ENCODE data around the gene LRRC66. TPM values are rescaled to one million over a fixed set of nuclear protein-coding genes. Genes with fewer than 3 reads are reported as not detected.
A peak's percentile ranks its signal among the peaks of the same experiment; 100 is the strongest.

Gene LRRC66
- polyA plus RNA-seq, 1 donor from 2014 or later = 0.08 TPM

GRCh38 chr4:52036886-52037530 is 16.8 kb upstream of the LRRC66 start:
- Mint-ChIP-seq H3K4me3 (peak overlapping the region; percentile 86 to 95 (median 88)), H3K4me1 (peaks cover 18 to 33% (median 24%) of the 10 kb centered on the region in 3 donors), H3K27me3 (peaks cover 2% of the 10 kb centered on the region), H3K36me3 (no peaks in the 10 kb centered on the region), H3K9me3 (no peaks in the 10 kb centered on the region), H3K27ac (peak overlapping the region in 1 of 3 donors; percentile 21)

GRCh38 chr4:52035190-52035589 is 15.0 kb upstream of the LRRC66 start:
- peaks cover 20 to 33% (median 24%) of the 10 kb centered on the region in 3 donors for H3K4me1 Mint-ChIP-seq
- H3K4me3 Mint-ChIP-seq = peak overlapping the region in 1 of 4 donors; percentile 91
- peaks cover 4% of the 10 kb centered on the region for H3K36me3 Mint-ChIP-seq
- peaks cover 2% of the 10 kb centered on the region for H3K27me3 Mint-ChIP-seq
- H3K27ac Mint-ChIP-seq = no peak overlapping the region
- no peaks in the 10 kb centered on the region for H3K9me3 Mint-ChIP-seq

GRCh38 chr4:52032005-52032404 is 11.8 kb upstream of the LRRC66 start:
- H3K27me3 Mint-ChIP-seq = no peaks in the 10 kb centered on the region
- H3K27ac Mint-ChIP-seq = peak overlapping the region in 1 of 3 donors; percentile 24
- H3K9me3 Mint-ChIP-seq = no peaks in the 10 kb centered on the region
- H3K4me1 Mint-ChIP-seq = peaks cover 12 to 24% (median 14%) of the 10 kb centered on the region in 3 donors
- H3K4me3 Mint-ChIP-seq = no peak overlapping the region
- H3K36me3 Mint-ChIP-seq = peaks cover 6% of the 10 kb centered on the region

GRCh38 chr4:52028970-52029369 is 8.8 kb upstream of the LRRC66 start:
- no peak overlapping the region for H3K27ac Mint-ChIP-seq
- no peak overlapping the region for H3K4me3 Mint-ChIP-seq
- H3K27me3 Mint-ChIP-seq = no peaks in the 10 kb centered on the region
- H3K4me1 Mint-ChIP-seq = peaks cover 0 to 2% (median 0%) of the 10 kb centered on the region in 3 donors
- H3K9me3 Mint-ChIP-seq = no peaks in the 10 kb centered on the region
- H3K36me3 Mint-ChIP-seq = peaks cover 6% of the 10 kb centered on the region

DNA sequence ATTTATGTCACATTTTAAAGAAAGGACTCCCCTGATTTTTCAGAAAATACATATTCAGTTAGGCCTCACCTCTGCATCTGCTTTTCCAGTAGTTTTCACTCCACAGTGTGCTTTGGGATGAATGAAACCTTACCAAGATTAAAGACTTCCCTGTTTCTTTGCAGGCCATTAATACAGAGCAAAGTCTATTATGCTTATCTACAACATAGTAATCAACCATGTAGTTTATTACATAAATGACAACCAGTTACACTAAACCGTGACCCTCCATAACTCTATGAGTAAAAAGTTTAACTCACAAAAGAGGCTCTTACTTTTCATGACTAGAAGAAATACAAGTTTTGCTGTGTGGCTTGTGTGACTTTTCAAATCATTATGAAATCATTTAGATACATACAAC is 2.3 kb downstream of the LRRC66 start:
- H3K27ac Mint-ChIP-seq = no peak overlapping the region
- H3K36me3 Mint-ChIP-seq = peaks cover 4% of the 10 kb centered on the region
- H3K4me1 Mint-ChIP-seq = peaks cover 0 to 5% (median 4%) of the 10 kb centered on the region in 3 donors
- no peaks in the 10 kb centered on the region for H3K9me3 Mint-ChIP-seq
- H3K4me3 Mint-ChIP-seq = no peak overlapping the region
- H3K27me3 Mint-ChIP-seq = no peaks in the 10 kb centered on the region

- Mint-ChIP-seq H3K9me3 (no peaks in the 10 kb centered on the region), H3K4me1 (peaks cover 0 to 5% (median 4%) of the 10 kb centered on the region in 3 donors), H3K4me3 (no peak overlapping the region), H3K27me3 (no peaks in the 10 kb centered on the region), H3K36me3 (peaks cover 6% of the 10 kb centered on the region), H3K27ac (peak overlapping the region in 1 of 3 donors; percentile 27)
Measured at GRCh38 chr4:52016981-52017380, 3.2 kb downstream of the LRRC66 start.

GRCh38 chr4:52015366-52015765 is 4.8 kb downstream of the LRRC66 start:
- H3K9me3 Mint-ChIP-seq = peaks cover 0 to 1% (median 0%) of the 10 kb centered on the region in 3 donors
- H3K4me3 Mint-ChIP-seq = no peak overlapping the region
- H3K27ac Mint-ChIP-seq = no peak overlapping the region
- no peaks in the 10 kb centered on the region for H3K27me3 Mint-ChIP-seq
- H3K36me3 Mint-ChIP-seq = peaks cover 9% of the 10 kb centered on the region
- H3K4me1 Mint-ChIP-seq = peaks cover 0 to 5% (median 4%) of the 10 kb centered on the region in 3 donors

DNA sequence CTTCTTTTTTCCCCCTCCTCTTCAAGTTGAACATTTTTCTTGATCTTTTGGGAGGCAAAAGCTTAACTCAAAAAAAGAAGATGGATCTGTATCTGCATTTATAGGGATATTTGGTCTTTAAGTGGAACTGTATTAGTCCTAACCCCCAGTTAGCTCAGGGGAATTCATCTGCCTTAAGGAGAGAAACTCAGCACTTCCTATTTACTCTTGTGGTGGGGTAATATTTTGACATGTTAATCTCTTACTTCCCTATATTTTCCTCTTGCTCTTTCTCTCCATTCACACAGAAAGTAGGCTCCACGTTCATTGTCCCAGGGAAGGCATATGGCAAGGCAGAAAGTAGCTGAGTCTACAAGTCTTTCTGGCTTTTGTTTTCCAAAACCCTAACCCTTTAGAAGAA is 5.3 kb downstream of the LRRC66 start:
- H3K4me1 Mint-ChIP-seq = peaks cover 0 to 5% (median 4%) of the 10 kb centered on the region in 3 donors
- H3K4me3 Mint-ChIP-seq = no peak overlapping the region
- H3K27me3 Mint-ChIP-seq = no peaks in the 10 kb centered on the region
- H3K9me3 Mint-ChIP-seq = peaks cover 0 to 2% (median 0%) of the 10 kb centered on the region in 3 donors
- H3K36me3 Mint-ChIP-seq = peaks cover 9% of the 10 kb centered on the region
- no peak overlapping the region for H3K27ac Mint-ChIP-seq

DNA sequence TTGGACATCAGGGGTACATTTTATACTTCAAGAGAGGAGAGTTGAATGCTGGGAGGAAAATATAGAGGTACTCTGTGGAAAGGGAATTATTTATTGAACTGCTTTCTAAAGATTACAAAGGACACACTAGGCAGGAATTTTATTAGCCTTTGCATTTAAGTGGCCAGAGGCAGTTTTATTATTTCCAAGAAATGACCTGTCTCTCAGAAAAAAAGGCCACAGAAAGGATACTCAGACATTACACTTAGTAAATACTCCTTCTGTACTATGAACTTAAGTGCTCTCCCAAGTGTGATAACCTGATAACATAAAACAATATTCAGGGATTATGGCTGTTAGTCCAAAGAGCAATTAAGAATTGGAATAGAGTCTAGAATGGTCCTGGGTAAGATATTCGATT is 7.5 kb downstream of the LRRC66 start:
- H3K36me3 Mint-ChIP-seq = peaks cover 13% of the 10 kb centered on the region
- peaks cover 0 to 2% (median 0%) of the 10 kb centered on the region in 3 donors for H3K9me3 Mint-ChIP-seq
- no peak overlapping the region for H3K27ac Mint-ChIP-seq
- no peak overlapping the region for H3K4me3 Mint-ChIP-seq
- H3K27me3 Mint-ChIP-seq = no peaks in the 10 kb centered on the region
- H3K4me1 Mint-ChIP-seq = peaks cover 0 to 5% (median 4%) of the 10 kb centered on the region in 3 donors

DNA sequence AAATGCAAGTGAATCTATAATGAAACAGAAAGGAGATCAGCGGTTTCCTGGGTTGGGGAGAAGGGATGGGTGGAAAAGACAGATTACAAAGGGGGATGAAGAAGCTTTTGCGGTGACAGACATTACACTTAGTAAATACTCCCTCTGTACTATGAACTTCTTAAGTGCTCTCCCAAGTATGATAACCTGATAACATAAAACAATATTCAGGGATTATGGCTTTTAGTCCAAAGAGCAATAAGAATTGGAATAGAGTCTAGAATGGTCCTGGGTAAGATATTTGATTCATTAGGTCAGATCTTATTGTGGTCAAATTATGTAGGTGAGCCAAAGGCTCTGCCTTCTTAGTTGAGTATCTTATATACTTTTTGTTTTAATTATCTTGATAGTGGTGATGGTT is 9.2 kb downstream of the LRRC66 start:
- H3K9me3 Mint-ChIP-seq = peaks cover 0 to 2% (median 0%) of the 10 kb centered on the region in 3 donors
- H3K27ac Mint-ChIP-seq = no peak overlapping the region
- peaks cover 0 to 5% (median 4%) of the 10 kb centered on the region in 3 donors for H3K4me1 Mint-ChIP-seq
- H3K27me3 Mint-ChIP-seq = no peaks in the 10 kb centered on the region
- peaks cover 13% of the 10 kb centered on the region for H3K36me3 Mint-ChIP-seq
- H3K4me3 Mint-ChIP-seq = no peak overlapping the region

- Mint-ChIP-seq H3K4me1 (no peaks in the 10 kb centered on the region), H3K27ac (no peak overlapping the region), H3K4me3 (no peak overlapping the region), H3K36me3 (peaks cover 8% of the 10 kb centered on the region), H3K9me3 (peaks cover 0 to 2% (median 0%) of the 10 kb centered on the region in 3 donors), H3K27me3 (no peaks in the 10 kb centered on the region)
Measured at GRCh38 chr4:52006887-52007286, 13.3 kb downstream of the LRRC66 start.

DNA sequence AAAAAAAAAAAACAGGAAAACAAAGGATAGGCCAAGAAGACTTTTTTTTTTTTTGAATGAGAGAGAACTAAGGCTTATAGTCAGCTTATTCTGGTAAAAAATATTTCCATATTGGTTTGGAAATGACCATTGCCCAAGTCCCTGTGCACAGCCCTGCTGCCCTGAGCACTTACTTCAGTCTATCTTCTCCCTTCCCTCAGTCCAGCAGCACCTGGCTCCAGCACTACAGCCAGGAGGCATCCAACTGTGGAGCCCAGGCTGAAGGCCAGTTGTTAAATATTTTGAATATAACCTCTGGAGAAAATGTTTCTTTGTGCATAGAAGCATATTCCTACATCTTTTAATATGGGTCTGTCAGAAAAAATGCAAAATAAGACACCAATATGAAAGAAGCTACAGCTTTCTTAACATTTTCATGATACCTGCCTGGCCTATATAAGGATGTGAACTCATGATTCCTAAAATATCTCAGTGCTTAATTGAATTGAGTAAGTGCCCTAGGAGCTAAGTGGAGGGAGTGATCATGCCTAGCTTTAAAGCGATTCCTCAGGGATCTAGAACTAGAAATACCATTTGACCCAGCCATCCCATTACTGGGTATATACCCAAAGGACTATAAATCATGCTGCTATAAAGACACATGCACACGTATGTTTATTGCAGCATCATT is 14.4 kb downstream of the LRRC66 start:
- no peaks in the 10 kb centered on the region for H3K4me1 Mint-ChIP-seq
- peaks cover 0 to 2% (median 0%) of the 10 kb centered on the region in 3 donors for H3K9me3 Mint-ChIP-seq
- H3K36me3 Mint-ChIP-seq = peaks cover 5% of the 10 kb centered on the region
- no peaks in the 10 kb centered on the region for H3K27me3 Mint-ChIP-seq
- no peak overlapping the region for H3K4me3 Mint-ChIP-seq
- H3K27ac Mint-ChIP-seq = no peak overlapping the region

- Mint-ChIP-seq H3K9me3 (no peaks in the 10 kb centered on the region), H3K27me3 (no peaks in the 10 kb centered on the region), H3K4me1 (no peaks in the 10 kb centered on the region), H3K36me3 (peaks cover 2% of the 10 kb centered on the region), H3K27ac (no peak overlapping the region), H3K4me3 (no peak overlapping the region)
Measured at GRCh38 chr4:52004414-52004813, 15.7 kb downstream of the LRRC66 start.

DNA sequence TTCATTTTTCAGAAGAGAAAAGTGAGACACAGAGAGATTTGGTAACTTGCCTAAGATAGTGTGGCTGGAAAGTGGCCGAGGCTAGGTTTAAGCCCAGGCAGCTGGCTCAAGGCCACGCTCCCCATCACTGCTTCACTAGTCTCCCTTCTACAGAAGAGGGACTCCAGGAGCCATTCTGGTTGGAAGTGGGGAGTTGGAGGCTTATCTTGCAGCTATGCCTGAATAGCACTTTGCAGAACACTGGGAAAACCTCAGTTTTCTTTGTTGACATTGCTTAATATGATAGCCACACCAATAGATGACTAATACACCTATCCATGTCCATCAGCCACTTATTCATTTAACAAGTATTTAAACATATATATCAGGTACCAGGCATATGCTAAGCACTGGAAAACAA is 18.5 kb downstream of the LRRC66 start:
- H3K4me1 Mint-ChIP-seq = no peaks in the 10 kb centered on the region
- no peaks in the 10 kb centered on the region for H3K27me3 Mint-ChIP-seq
- no peak overlapping the region for H3K4me3 Mint-ChIP-seq
- H3K9me3 Mint-ChIP-seq = no peaks in the 10 kb centered on the region
- peaks cover 3% of the 10 kb centered on the region for H3K36me3 Mint-ChIP-seq
- H3K27ac Mint-ChIP-seq = no peak overlapping the region

- H3K27me3 Mint-ChIP-seq = no peaks in the 10 kb centered on the region
- H3K27ac Mint-ChIP-seq = no peak overlapping the region
- H3K4me3 Mint-ChIP-seq = no peak overlapping the region
- peaks cover 2% of the 10 kb centered on the region for H3K36me3 Mint-ChIP-seq
- no peaks in the 10 kb centered on the region for H3K4me1 Mint-ChIP-seq
- H3K9me3 Mint-ChIP-seq = no peaks in the 10 kb centered on the region
Measured at GRCh38 chr4:51999250-51999649, 20.9 kb downstream of the LRRC66 start.

GRCh38 chr4:51998837-51999236 is 21.3 kb downstream of the LRRC66 start:
- Mint-ChIP-seq H3K9me3 (no peaks in the 10 kb centered on the region), H3K36me3 (peaks cover 2% of the 10 kb centered on the region), H3K27me3 (no peaks in the 10 kb centered on the region), H3K4me1 (no peaks in the 10 kb centered on the region), H3K4me3 (no peak overlapping the region), H3K27ac (no peak overlapping the region)

Data from IgD-negative memory B cell (primary cell).